ENCODE measurements around the gene DDIT4. TPM values are rescaled to one million over a fixed set of nuclear protein-coding genes. Genes with fewer than 3 reads are reported as not detected.

DDIT4 gene
- total and polyA plus RNA-seq, 3 donors from 2014 or later, result 46.6 to 94.3 (median 69.6) TPM

DNA sequence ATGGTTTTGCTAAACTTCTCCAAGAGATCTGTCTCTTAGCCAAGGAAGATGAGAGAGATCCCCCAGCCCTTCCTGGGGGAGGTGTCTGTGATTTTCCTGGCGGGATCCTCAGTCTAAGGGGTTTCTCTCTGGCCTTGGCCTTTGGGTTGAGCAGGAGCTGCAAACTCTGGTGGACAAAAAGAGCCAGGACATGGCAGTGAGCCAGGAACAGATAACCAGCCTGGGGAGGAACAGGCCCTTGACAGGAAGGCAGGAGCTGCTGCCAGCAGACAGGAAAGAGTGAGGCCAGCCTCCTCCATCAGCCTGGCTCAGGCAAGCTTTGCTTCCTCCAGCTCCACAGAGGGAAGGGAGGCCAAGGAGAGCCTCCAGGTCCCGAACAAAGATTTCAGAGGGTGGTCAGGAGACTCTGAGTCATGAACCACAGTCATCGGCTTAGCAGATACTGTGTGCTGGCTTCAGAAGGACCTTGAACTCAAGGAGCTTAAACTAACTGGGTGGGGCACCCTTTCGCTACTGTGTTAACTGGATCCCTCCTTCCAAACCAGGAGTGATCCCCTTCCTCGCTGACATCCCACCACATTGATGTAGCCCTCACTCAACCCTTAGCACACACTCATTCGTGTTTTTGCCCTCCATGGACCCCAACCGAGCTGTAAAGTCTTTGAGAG lies 34.7 kb downstream of the DDIT4 start:
- Histone ChIP-seq H3K4me3 (no peak overlapping the region), H3K27ac (peak overlapping the region; percentile 75 to 77), H3K27me3 (no peaks in the 10 kb centered on the region), H3K4me1 (peaks cover 36% of the 10 kb centered on the region), H3K9me3 (no peaks in the 10 kb centered on the region), H3K36me3 (ENCODE audit: low read depth, missing control alignments) (no peaks in the 10 kb centered on the region)
- DNase-seq, result peak; percentile 88
- 36 to 49% methylated on average over 6 to 7 of the region's 7 CpGs for WGBS, 2 donors
- no peak for TF ChIP-seq POLR2A (IDR thresholded peaks at IDR 0.05)
- TF ChIP-seq, protein P1, sequence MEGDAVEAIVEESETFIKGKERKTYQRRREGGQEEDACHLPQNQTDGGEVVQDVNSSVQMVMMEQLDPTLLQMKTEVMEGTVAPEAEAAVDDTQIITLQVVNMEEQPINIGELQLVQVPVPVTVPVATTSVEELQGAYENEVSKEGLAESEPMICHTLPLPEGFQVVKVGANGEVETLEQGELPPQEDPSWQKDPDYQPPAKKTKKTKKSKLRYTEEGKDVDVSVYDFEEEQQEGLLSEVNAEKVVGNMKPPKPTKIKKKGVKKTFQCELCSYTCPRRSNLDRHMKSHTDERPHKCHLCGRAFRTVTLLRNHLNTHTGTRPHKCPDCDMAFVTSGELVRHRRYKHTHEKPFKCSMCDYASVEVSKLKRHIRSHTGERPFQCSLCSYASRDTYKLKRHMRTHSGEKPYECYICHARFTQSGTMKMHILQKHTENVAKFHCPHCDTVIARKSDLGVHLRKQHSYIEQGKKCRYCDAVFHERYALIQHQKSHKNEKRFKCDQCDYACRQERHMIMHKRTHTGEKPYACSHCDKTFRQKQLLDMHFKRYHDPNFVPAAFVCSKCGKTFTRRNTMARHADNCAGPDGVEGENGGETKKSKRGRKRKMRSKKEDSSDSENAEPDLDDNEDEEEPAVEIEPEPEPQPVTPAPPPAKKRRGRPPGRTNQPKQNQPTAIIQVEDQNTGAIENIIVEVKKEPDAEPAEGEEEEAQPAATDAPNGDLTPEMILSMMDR (IDR thresholded peaks at IDR 0.05), result no peak
- intact Hi-C loops (cut with DNase I; ENCODE audit: low total_unique reads), result no loop called here

DNA sequence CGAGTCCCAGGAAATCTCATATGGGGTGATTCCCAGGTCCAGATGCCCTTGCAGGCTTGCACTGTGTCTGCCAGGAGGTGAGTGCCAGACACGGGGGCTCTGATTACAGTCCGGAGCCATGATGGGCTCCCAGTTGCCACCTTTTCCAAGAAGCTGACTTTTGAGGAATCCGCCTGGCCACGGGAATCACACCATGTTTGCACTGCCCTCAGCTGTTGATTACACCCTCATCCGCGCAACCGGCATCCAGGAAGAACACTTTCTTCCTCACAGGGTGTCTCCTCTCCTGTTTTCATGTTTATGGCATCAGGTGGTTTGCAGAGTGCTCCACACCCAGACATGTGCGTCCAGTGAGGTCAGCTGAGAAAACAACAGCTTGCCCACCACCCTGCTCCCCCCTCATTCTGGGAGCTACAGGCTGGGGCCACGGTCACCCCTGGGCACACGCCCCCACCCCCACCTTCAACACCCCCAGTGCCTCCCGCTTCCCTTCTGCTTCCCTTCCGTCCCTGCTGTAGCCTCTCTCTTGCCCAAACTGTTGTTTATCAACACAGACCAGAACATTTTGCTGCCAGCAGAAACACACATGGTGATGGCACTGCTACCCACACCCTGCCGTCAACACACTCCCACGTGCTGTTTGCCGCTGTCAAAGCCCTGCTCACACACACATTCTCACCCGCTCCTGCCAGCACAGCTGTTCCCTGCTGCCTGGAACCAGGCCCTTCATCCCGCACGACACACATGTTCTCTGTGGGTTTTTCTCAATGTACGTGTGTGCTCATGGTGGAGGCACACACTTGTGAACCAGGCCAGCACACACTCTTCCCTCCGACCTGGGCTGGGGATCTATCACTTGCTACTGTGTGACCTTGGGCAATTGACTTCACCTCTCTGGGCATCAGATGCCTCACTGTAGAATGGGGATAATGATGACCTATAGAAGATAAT lies 35.8 kb downstream of the DDIT4 start:
- peak; percentile 66 for DNase-seq
- Histone ChIP-seq H3K27me3 (no peaks in the 10 kb centered on the region), H3K9me3 (no peaks in the 10 kb centered on the region), H3K4me3 (no peak overlapping the region), H3K36me3 (ENCODE audit: low read depth, missing control alignments) (no peaks in the 10 kb centered on the region), H3K27ac (peak overlapping the region; percentile 75 to 77), H3K4me1 (peaks cover 36% of the 10 kb centered on the region)
- intact Hi-C loops (cut with DNase I; ENCODE audit: low total_unique reads), result no loop called here
- TF ChIP-seq POLR2A (IDR thresholded peaks at IDR 0.05), result no peak
- TF ChIP-seq, protein P1 (IDR thresholded peaks at IDR 0.05), result no peak
- 32 to 49% methylated on average over 19 to 21 of the region's 21 CpGs for WGBS, 2 donors

DNA sequence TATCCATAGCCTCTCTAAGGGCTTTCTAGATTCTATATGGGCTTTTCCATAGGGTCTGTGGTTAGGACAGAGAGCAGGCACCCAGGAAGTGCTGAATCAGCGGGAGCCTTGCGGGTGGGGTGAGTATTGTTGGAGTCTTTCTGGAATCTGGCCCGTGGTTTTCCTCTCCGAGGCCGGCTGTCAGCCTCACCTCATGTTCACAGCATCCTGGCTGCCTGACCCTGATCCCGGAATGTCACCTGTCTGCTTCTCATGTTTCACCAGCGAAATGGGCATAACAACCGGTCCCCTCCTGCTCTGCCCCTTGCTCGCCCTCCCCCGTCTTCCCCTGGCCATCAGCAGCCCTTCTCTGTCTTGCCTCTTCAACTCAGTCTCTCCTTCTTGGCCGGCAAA lies 36.5 kb downstream of the DDIT4 start:
- Histone ChIP-seq H3K9me3 (no peaks in the 10 kb centered on the region), H3K27ac (peak overlapping the region; percentile 75 to 77), H3K4me1 (peaks cover 43% of the 10 kb centered on the region), H3K27me3 (no peaks in the 10 kb centered on the region), H3K36me3 (ENCODE audit: low read depth, missing control alignments) (no peaks in the 10 kb centered on the region), H3K4me3 (no peak overlapping the region)
- intact Hi-C loops (cut with DNase I; ENCODE audit: low total_unique reads), result no loop called here
- 64% methylated on average over 11 of the region's 11 CpGs for WGBS, 2 donors
- DNase-seq, result no peak
- no peak for TF ChIP-seq POLR2A (IDR thresholded peaks at IDR 0.05)
- TF ChIP-seq, protein P1 (IDR thresholded peaks at IDR 0.05), result no peak

DNA sequence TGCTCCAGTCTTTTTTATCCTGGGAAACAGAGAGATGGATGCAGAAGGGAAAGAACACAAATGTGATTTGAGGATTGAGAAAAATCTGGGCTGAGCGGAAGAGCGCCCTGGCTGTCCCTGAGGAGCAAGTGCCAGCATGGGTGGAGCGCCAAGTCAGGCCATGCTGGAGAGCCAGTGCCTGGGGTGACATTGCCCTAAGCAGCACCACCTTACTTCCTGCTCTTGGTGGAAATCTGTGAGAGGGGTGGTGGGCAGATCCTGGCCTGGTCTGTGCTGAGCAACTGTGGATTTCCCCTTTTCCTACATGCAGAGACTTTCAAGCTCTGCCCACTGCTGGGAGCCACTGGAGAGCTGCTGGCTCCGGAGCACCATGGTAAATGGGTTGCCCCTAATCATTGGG lies 36.9 kb downstream of the DDIT4 start:
- no peaks in the 10 kb centered on the region for H3K27me3 ChIP-seq
- H3K27ac ChIP-seq, result peak overlapping the region; percentile 75 to 77
- WGBS, 2 donors, result 82 to 100% methylated on average over 3 to 4 of the region's 4 CpGs
- TF ChIP-seq, protein P1 (IDR thresholded peaks at IDR 0.05), result no peak
- TF ChIP-seq POLR2A (IDR thresholded peaks at IDR 0.05), result no peak
- H3K36me3 ChIP-seq (ENCODE audit: low read depth, missing control alignments), result no peaks in the 10 kb centered on the region
- peaks cover 47% of the 10 kb centered on the region for H3K4me1 ChIP-seq
- H3K9me3 ChIP-seq, result no peaks in the 10 kb centered on the region
- no peak overlapping the region for H3K4me3 ChIP-seq
- no peak for DNase-seq
- intact Hi-C loops (cut with DNase I; ENCODE audit: low total_unique reads), result no loop called here

Measured in testis (tissue), 3 donors.